ENCODE measurements around the gene DDX54.

- no peak for TF ChIP-seq CTCF (IDR thresholded peaks at IDR 0.05; ENCODE audit: insufficient read depth, low read depth, low read length)
- TF ChIP-seq EZH2 (IDR thresholded peaks at IDR 0.05; ENCODE audit: insufficient read depth, low read length), result no peak
Observed at GRCh38 chr12:113127791-113128199, 57.5 kb downstream of the DDX54 start.

Measured in astrocyte (in vitro differentiated cells and primary cell).